Neural cell (in vitro differentiated cells): ENCODE measurements around the gene TDRD12. TPM values are rescaled to one million over a fixed set of nuclear protein-coding genes. Genes with fewer than 3 reads are reported as not detected.

ENCODE experiments used
- H2AFZ ChIP-seq: fragments of 200-600, 300-800 bp; sonication (generic), shearing (Covaris generic); 2 replicates; pipeline ENCODE4 v1.6.0; 2014; ENCODE audit warnings: low read depth, mild to moderate bottlenecking, antibody characterized with exemption, low read length, moderate library complexity
- H3F3A ChIP-seq: fragments of 200-600 bp; shearing (Covaris generic); 2 replicates; pipeline ENCODE4 v1.6.1; 2016; ENCODE audit warnings: mild to moderate bottlenecking, moderate library complexity, mixed read lengths, antibody characterized with exemption, low read length; ENCODE audit not compliant: insufficient read depth, poor library complexity, severe bottlenecking
- H3K27ac ChIP-seq: fragments of 200-600, 300-800 bp; sonication (generic), shearing (Covaris generic); 2 replicates; pipeline ENCODE4 v1.5.1; 2014; ENCODE audit warnings: mild to moderate bottlenecking, low read length, moderate library complexity
- H3K27me3 ChIP-seq: fragments of 300-800, 200-600 bp; sonication (generic), shearing (Covaris generic); 2 replicates; pipeline ENCODE4 v1.6.0; 2014; ENCODE audit warnings: mild to moderate bottlenecking, low read depth, low read length, moderate library complexity; ENCODE audit not compliant: insufficient read depth
- H3K36me3 ChIP-seq: fragments of 300-800, 200-600 bp; sonication (generic), shearing (Covaris generic); 2 replicates; pipeline ENCODE4 v1.5.1; 2014; ENCODE audit warnings: mild to moderate bottlenecking, antibody characterized with exemption, low read length, moderate library complexity; ENCODE audit not compliant: insufficient read depth
- H3K4me2 ChIP-seq: fragments of 300-800, 200-600 bp; sonication (generic), shearing (Covaris generic); 2 replicates; pipeline ENCODE4 v1.6.0; 2014; ENCODE audit warnings: mild to moderate bottlenecking, low read length
- H3K4me3 ChIP-seq: fragments of 300-800, 200-600 bp; sonication (generic), shearing (Covaris generic); 2 replicates; pipeline ENCODE4 v1.5.1; 2014; ENCODE audit warnings: mild to moderate bottlenecking, low read length, moderate library complexity
- H3K79me2 ChIP-seq: fragments of 200-600 bp; shearing (Covaris generic); replicated peaks from 2 replicates; pipeline ENCODE4 v1.6.0; 2014; ENCODE audit warnings: mild to moderate bottlenecking, low read length, moderate library complexity; ENCODE audit not compliant: insufficient read depth
- H3K9ac ChIP-seq: fragments of 300-800, 200-600 bp; sonication (generic), shearing (Covaris generic); 2 replicates; pipeline ENCODE4 v1.6.1; 2016; ENCODE audit warnings: mild to moderate bottlenecking, low read length, mixed read lengths
- H3K9me2 ChIP-seq: fragments of 200-600 bp; shearing (Covaris generic); 2 replicates; pipeline ENCODE4 v1.6.1; 2016; ENCODE audit warnings: mild to moderate bottlenecking, low read length, mixed read lengths; ENCODE audit not compliant: insufficient read depth
- H3K9me3 ChIP-seq: fragments of 200-600, 300-800 bp; sonication (generic), shearing (Covaris generic); 2 replicates; pipeline ENCODE4 v1.6.1; 2016; ENCODE audit warnings: mild to moderate bottlenecking, mixed run types, low read length, moderate library complexity, mixed read lengths
- H4K20me1 ChIP-seq: fragments of 200-600 bp; shearing (Covaris generic); 2 replicates; pipeline ENCODE4 v1.6.1; 2016; ENCODE audit warnings: mild to moderate bottlenecking, mixed run types; ENCODE audit not compliant: insufficient read depth
- CTCF ChIP-seq: fragments of 450-650 bp; IDR thresholded peaks from 2 replicates; pipeline ENCODE4 v1.5.1; 2014; ENCODE audit warnings: antibody characterized with exemption, mild to moderate bottlenecking, moderate library complexity; ENCODE audit not compliant: poor library complexity, severe bottlenecking
- EP300 ChIP-seq: fragments of 450-650 bp; conservative IDR thresholded peaks from 2 replicates; pipeline ENCODE4 v1.6.1; 2014; ENCODE audit warnings: antibody characterized with exemption, mild to moderate bottlenecking, moderate library complexity; ENCODE audit not compliant: poor library complexity, severe bottlenecking
- EZH2 ChIP-seq: fragments of 200-600, 300-800 bp; shearing (Covaris generic), sonication (generic); IDR thresholded peaks from 2 replicates; pipeline ENCODE4 v1.6.1; 2014; ENCODE audit warnings: antibody characterized with exemption, low read length, borderline replicate concordance, mild to moderate bottlenecking; ENCODE audit not compliant: insufficient read depth, poor library complexity, severe bottlenecking
- MXI1 ChIP-seq: fragments of 450-650 bp; conservative IDR thresholded peaks from 2 replicates; pipeline ENCODE4 v1.6.1; 2014; ENCODE audit warnings: antibody characterized with exemption, mild to moderate bottlenecking; ENCODE audit not compliant: poor library complexity, severe bottlenecking
- POLR2AphosphoS5 ChIP-seq: IDR thresholded peaks from 2 replicates; pipeline ENCODE4 v1.6.1; 2012
- RAD21 ChIP-seq: fragments of 450-650 bp; conservative IDR thresholded peaks from 2 replicates; pipeline ENCODE4 v1.6.1; 2014; ENCODE audit warnings: antibody characterized with exemption, mild to moderate bottlenecking, moderate library complexity
- REST ChIP-seq: IDR thresholded peaks from 2 replicates; pipeline ENCODE4 v1.6.1; 2012; ENCODE audit warnings: borderline replicate concordance
- SMC3 ChIP-seq: fragments of 450-650 bp; conservative IDR thresholded peaks from 2 replicates; pipeline ENCODE4 v1.6.1; 2014; ENCODE audit warnings: antibody characterized with exemption, mild to moderate bottlenecking, moderate library complexity; ENCODE audit not compliant: poor library complexity
- TAF1 ChIP-seq: IDR thresholded peaks from 2 replicates; pipeline ENCODE4 v1.6.1; 2012; ENCODE audit warnings: low read depth
- polyA plus RNA-seq: library from polyadenylated mRNA; depleted of rRNA; stranded (reverse); fragments of >200 nt; gene quantifications from 2 replicates; pipeline ENCODE4 v1.2.3, GENCODE V29; 2014
- small RNA-seq, 3 experiments: library from RNA; depleted of rRNA; stranded (forward); fragments of <200 nt; gene quantifications; one replicate each; pipeline ENCODE3, GENCODE V24; 2012

Gene TDRD12
- polyA plus RNA-seq, 1 donor from 2014 or later: 9.2 TPM

DNA sequence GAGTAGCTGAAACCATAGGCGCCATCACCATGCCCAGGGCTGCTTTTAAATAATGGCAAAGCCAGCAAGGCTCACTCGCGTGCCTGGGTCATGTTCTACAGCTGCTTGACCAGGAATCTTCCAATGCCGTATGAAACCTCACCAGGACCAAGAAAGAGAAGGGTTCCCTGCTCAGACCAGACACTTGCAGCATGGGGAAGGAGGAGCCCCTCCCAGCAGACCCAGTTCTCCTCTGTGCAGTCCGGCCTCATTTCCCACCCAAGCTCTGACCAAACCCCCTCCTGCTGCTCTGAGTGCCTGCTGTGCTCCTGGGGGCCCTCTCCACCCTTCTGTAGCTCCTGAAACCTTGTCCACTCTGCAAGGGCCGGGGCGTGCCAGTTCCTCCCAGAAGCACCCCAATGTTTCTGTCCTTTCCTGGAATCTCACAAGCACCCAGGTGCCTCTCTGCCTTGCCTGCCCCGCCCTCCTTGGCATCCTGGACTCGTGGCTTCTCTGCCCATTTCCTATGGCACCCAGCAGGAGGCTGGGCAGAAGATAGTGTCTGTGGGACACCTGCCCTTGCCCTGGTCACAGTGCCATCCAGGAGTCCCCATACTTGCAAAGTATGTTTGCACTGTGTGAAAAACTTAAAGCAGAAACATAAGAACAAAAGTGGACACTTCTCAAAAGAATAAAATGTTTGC lies 156.8 kb downstream of the TDRD12 start:
- Histone ChIP-seq H3K27ac (no peak overlapping the region), H3K36me3 (no peaks in the 10 kb centered on the region), H3K9me2 (no peaks in the 10 kb centered on the region), H3K4me3 (no peak overlapping the region), H3K9me3 (no peaks in the 10 kb centered on the region), H3K79me2 (no peaks in the 10 kb centered on the region), H3K4me2 (no peak overlapping the region), H3F3A (no peaks in the 10 kb centered on the region), H3K27me3 (no peaks in the 10 kb centered on the region), H4K20me1 (no peaks in the 10 kb centered on the region), H2AFZ (no peak overlapping the region), H3K9ac (no peak overlapping the region)
- TF ChIP-seq CTCF (no peak), RAD21 (no peak), MXI1 (no peak), POLR2AphosphoS5 (no peak), EP300 (no peak), TAF1 (no peak), SMC3 (no peak), REST (no peak), EZH2 (no peak)

- Histone ChIP-seq H3K9me2 (no peaks in the 10 kb centered on the region), H3K36me3 (no peaks in the 10 kb centered on the region)
Measured at GRCh38 chr19:32876919-32877285, 157.3 kb downstream of the TDRD12 start.

More at GRCh38 chr19:32876919-32877285, 157.3 kb downstream of the TDRD12 start:
- Histone ChIP-seq H3K27me3 (no peaks in the 10 kb centered on the region), H3K9ac (no peak overlapping the region), H3K4me2 (no peak overlapping the region), H3K79me2 (no peaks in the 10 kb centered on the region), H3F3A (no peaks in the 10 kb centered on the region), H3K4me3 (no peak overlapping the region), H3K27ac (no peak overlapping the region), H2AFZ (no peak overlapping the region), H3K9me3 (no peaks in the 10 kb centered on the region), H4K20me1 (no peaks in the 10 kb centered on the region)
- TF ChIP-seq EP300: peak; percentile 45
- TF ChIP-seq MXI1: no peak
- TF ChIP-seq RAD21: no peak
- no peak for TF ChIP-seq EZH2
- TF ChIP-seq REST: no peak

Small RNA genes lying within 50 kb of the gene (small RNA-seq; reads per million reads assigned to genes)
- gene RN7SKP22: 0 reads per million in 3 experiments

Other genes starting within 250 kb of the TDRD12 start
- gene PDCD5, start 138.6 kb upstream of the TDRD12 start, polyA plus RNA-seq: 183 and 189 TPM in 2 replicates
- 19.8 and 24.6 TPM in 2 replicates for gene ANKRD27, start 44.6 kb upstream of the TDRD12 start, polyA plus RNA-seq
- gene RGS9BP, start 43.9 kb upstream of the TDRD12 start, polyA plus RNA-seq: 0.10 TPM in 1 of 2 replicates, not detected in the other
- gene NUDT19, start 27.9 kb upstream of the TDRD12 start, polyA plus RNA-seq: 0.84 and 1.2 TPM in 2 replicates
- gene SLC7A9, start 150.0 kb downstream of the TDRD12 start, polyA plus RNA-seq: 2.5 and 2.9 TPM in 2 replicates